GM19452 (cell line): ENCODE measurements around the gene ANKRD44.

Experiments used
- ATAC-seq: cut with Tn5 transposase; IDR thresholded peaks from one replicate; pipeline ENCODE4 v1.9.1; 2021; ENCODE audit not compliant: unreplicated experiment

ANKRD44 gene

DNA sequence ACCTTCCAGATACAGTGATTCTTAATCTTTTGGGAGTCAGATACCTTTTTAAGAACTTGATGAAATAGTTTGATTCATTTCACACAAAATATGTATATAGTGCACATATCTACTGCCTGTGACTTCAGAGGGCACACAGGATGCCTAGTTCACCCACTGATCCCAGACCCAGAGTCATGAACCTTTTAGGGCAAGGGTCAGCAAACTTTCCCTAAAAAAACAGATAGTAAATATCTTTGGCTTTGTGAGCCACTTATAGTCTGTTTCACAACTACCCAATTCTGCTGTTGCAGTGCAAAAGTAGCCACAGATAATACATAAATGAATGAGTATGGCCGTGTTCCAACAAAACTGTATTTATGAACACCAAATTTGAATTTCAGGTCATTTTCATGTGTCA lies 124.9 kb downstream of the ANKRD44 start:
- ATAC-seq: no peak

- no peak for ATAC-seq
Measured at GRCh38 chr2:197184959-197185586, 125.5 kb downstream of the ANKRD44 start.

GRCh38 chr2:197183355-197183754 lies 127.2 kb downstream of the ANKRD44 start:
- no peak for ATAC-seq

GRCh38 chr2:197182668-197183067 lies 127.9 kb downstream of the ANKRD44 start:
- no peak for ATAC-seq

DNA sequence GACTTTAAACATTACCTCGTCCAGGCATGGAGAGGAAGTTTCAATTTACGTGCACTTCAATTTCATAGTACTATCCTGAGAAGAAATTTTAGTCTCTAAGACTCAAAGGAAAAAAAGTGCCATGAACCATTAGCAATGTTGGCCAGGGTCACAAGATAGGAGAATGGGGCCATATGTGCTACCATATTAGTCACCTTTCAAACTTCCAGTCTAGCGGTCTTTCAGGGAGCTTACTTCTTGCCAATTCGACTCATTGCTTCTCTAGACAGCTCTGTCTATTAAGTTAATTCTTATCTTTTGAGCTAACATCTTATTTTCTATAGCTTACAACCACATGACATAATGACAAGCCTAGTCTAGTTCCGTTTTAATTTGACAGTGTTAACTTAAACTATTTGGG lies 129.1 kb downstream of the ANKRD44 start:
- ATAC-seq: no peak

DNA sequence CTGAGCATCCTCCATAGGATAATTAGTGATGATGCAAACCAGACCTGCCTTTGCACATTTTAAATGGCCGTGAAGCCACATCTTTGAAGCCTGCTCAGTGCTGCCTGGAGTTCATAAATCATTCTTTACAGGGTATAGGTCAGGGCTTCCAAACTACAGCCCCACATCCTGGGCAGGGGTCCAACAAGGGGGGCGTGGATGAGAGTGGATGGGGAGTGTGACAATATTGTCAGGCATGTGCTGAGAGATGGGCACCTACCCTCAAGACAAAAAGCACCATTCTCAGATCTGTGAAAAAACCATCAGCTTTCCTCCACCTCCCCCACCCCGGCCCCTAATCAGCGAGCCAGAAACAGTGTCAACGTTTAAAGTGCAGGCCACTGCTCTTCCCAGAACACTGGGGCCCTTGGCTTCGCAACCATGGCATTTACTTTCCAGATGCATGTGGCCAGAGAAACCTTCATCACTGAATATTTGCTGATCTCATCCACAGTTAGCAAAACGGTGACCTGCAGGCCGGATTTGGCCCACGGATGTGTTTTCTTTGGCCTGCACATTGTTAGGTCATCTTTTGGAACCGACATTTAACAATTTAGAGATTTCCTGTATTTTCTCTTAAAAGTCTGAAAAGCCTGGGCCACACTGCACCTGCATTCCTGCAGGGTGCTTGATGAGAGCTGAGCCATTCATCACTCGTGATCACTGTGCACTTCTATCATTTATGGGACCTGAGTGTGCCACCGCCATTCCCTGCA lies 130.7 kb downstream of the ANKRD44 start:
- ATAC-seq: no peak

- no peak for ATAC-seq
Measured at GRCh38 chr2:197176522-197176921, 134.1 kb downstream of the ANKRD44 start.

GRCh38 chr2:197174539-197175094 lies 136.0 kb downstream of the ANKRD44 start:
- ATAC-seq: no peak

GRCh38 chr2:197171582-197171981 lies 139.0 kb downstream of the ANKRD44 start:
- ATAC-seq: no peak

DNA sequence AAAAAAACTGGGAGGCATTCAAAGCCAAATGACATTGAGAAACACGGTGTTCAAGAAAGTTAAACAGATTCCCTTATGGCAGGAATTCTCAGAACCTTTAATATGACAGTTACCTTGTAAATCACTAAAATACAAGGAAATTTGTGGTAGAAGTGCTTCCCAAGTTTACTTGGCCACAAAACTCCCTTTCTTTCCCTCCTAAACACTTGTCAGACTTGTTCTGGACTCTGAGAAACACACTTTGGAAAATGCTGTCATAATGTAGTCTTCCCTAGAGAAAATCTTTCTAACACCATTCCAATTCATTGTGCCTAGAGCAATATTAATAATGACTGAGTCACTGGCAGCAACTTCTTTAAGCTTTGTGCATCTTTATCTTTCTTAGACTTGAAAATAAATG lies 140.4 kb downstream of the ANKRD44 start:
- ATAC-seq: no peak

- peak; percentile 80 for ATAC-seq
Measured at GRCh38 chr2:197168705-197169104, 141.9 kb downstream of the ANKRD44 start.

GRCh38 chr2:197167608-197168314 lies 142.8 kb downstream of the ANKRD44 start:
- no peak for ATAC-seq

DNA sequence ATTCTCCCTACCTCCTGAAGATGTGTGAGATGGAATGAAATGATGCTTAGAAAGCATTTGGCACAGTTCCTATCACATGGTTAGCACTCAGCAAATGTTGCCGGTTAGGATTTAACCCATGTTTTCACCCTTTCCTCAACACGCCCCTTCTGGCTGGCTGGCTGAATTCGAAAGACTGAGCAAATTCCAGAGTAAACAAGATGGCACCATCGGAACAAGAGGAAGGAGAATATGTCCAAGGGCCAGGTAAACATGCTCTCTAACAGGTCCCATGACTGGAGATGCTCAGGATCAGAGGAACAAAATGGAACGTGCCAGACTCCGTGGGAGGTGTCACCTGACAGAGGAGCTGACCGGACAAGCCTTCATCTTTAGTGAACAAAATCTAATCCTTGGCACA lies 145.6 kb downstream of the ANKRD44 start:
- no peak for ATAC-seq

DNA sequence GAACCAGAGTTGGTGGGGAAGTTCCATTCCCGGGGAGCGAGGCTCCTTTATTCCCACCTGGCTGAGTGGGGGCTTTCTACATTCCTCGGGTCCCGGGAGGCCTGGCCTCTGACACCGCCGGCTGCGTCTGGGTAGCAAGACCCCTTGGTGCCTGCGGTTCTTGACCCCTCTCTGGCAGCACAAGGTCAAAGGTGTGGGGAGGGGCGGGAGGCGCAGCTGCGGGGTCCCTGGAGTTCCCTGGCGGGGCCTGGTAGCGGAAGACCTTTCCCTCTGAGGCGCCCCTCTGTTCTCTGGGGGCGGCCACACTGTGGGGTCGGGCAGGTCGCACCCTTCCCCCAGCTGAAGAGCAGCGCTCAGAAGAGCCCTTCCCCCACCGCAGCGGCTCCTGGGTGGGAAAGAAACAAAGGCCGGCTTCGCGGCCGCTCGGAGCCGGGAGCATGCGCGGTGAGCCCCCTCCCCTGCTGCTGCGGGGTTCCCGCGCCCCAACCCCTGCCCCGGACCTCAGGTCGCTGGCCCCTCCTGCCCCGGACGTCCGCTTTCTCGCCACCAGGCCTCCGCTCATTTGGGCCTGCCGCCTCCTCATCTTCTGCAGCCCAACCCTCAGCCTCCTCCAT lies 146.3 kb downstream of the ANKRD44 start:
- no peak for ATAC-seq

GRCh38 chr2:197163712-197164140 lies 146.9 kb downstream of the ANKRD44 start:
- no peak for ATAC-seq

- no peak for ATAC-seq
Measured at GRCh38 chr2:197161774-197162173, 148.8 kb downstream of the ANKRD44 start.

DNA sequence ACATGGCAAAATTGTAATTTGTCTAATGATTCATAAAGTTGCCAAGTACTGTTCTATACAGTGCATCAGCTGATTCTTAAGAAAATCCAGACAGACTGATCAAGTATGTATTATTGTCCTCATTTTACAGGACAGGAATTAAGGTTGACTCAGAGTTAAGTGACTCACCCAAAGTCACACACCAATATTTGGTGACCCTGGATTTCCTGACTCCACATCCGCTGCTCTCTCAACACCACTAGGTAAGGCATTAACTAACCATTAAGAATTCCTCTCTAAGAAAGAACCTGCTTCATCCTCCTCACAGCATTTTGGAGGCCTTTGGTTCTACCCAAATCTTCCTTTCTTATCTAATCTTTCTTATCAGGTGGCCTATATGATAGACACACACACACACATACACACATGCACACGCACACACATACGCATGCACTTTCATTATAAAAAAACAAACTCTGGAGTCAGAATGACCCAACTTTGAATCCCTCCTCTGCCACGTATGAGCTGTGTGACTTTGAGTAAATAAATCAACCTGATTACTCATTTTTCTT lies 150.8 kb downstream of the ANKRD44 start:
- ATAC-seq: peak; percentile 84

DNA sequence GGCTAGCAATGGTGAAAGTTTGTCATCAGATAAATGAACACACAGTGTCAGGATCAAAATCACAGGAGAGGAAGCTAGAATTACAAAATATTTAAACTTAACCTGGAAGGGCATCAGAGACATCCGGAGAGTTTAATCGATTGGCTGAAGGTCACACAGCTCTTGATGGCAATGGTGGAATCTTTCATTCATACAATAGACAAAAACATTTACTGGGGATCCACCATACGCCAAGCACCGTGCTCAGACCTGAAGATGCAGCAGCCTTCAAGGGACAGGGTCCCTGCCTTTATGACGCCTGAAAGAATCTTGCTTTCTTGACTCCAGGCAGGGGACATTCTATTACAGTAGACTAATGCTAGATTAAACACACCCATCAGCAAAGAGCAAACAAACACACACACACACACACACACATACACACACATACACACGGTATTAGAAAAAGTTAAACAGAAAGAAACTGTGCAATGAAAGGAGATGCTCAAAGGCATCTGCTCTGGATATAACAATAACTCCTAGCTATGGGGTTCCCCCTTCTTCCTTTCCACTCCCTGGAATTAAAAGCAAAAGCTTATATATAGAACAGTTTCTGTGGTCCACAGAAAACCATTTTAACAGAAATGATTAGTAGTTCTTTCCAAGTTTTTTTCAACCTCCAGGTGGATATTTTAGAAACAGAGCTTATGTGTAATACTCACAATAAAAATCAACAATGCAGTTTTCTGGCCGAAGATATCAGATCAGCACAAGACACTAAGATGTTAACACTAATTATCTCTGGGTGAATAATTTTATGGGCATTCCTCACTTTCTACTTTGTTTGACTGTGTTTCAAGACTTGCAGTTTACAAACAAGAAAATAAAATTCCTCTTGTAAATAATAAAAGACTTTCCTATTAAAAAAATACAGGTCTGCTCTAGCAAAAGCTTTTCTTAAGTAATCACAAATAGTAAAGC lies 151.7 kb downstream of the ANKRD44 start:
- ATAC-seq: no peak

GRCh38 chr2:197157879-197158537 lies 152.6 kb downstream of the ANKRD44 start:
- no peak for ATAC-seq
